ENCODE measurements around the gene SELENOS. TPM values are rescaled to one million over a fixed set of nuclear protein-coding genes. Genes with fewer than 3 reads are reported as not detected.
"Not testable (repeated sequence)": the region's sequence is repeated elsewhere in the genome, so short reads cannot be mapped to it uniquely, and the experiment has no call there.

Gene SELENOS
- total RNA-seq, 4 donors from 2014 or later, result 50.4 to 77.3 (median 65.6) TPM

DNA sequence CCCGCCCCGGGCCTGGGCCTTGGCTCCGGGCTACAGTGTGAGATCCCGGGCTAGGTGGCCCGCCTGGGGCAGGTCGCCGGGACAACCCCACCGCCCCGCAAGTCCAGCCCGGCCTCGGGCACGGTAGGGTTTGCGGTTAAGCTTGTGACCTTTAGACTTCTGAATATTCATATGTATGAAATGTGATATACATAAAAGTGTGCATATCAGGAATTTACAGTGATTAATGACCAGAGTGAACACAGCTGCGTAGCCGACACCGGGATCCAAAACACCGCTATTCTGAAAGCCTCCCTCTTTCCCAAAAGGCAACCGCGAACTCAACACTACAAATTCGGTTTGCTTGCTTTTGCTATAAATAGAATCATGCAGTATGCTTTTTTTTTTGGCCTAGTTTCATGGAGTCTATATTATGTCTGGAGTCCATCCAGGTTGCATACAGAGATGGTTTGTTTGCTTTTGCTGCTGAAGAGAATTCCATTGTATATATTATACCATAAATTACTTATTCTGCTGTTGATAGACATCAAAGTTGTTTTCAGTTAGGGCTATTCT, 18.4 kb upstream of the SELENOS start:
- DNase-seq, result no peak
- no peaks in the 10 kb centered on the region for H3K9me3 ChIP-seq
- peak overlapping the region in 1 of 3 donors; percentile 90 for H3K27ac ChIP-seq
- H3K36me3 ChIP-seq, result no peaks in the 10 kb centered on the region
- TF ChIP-seq POLR2A (IDR thresholded peaks at IDR 0.05), result no peak
- TF ChIP-seq, protein P1, sequence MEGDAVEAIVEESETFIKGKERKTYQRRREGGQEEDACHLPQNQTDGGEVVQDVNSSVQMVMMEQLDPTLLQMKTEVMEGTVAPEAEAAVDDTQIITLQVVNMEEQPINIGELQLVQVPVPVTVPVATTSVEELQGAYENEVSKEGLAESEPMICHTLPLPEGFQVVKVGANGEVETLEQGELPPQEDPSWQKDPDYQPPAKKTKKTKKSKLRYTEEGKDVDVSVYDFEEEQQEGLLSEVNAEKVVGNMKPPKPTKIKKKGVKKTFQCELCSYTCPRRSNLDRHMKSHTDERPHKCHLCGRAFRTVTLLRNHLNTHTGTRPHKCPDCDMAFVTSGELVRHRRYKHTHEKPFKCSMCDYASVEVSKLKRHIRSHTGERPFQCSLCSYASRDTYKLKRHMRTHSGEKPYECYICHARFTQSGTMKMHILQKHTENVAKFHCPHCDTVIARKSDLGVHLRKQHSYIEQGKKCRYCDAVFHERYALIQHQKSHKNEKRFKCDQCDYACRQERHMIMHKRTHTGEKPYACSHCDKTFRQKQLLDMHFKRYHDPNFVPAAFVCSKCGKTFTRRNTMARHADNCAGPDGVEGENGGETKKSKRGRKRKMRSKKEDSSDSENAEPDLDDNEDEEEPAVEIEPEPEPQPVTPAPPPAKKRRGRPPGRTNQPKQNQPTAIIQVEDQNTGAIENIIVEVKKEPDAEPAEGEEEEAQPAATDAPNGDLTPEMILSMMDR (IDR thresholded peaks at IDR 0.05), result no peak
- intact Hi-C loops (cut with DNase I), result no loop called here
- H3K27me3 ChIP-seq, result no peaks in the 10 kb centered on the region
- peaks cover 12 to 20% of the 10 kb centered on the region in 2 donors for H3K4me1 ChIP-seq
- H3K4me3 ChIP-seq (replicated peaks in 1 of 3), result peak overlapping the region; percentile 19 to 76 (median 56)
- 3 to 4% methylated on average over 19 to 20 of the region's 20 CpGs for WGBS, 2 donors

DNA sequence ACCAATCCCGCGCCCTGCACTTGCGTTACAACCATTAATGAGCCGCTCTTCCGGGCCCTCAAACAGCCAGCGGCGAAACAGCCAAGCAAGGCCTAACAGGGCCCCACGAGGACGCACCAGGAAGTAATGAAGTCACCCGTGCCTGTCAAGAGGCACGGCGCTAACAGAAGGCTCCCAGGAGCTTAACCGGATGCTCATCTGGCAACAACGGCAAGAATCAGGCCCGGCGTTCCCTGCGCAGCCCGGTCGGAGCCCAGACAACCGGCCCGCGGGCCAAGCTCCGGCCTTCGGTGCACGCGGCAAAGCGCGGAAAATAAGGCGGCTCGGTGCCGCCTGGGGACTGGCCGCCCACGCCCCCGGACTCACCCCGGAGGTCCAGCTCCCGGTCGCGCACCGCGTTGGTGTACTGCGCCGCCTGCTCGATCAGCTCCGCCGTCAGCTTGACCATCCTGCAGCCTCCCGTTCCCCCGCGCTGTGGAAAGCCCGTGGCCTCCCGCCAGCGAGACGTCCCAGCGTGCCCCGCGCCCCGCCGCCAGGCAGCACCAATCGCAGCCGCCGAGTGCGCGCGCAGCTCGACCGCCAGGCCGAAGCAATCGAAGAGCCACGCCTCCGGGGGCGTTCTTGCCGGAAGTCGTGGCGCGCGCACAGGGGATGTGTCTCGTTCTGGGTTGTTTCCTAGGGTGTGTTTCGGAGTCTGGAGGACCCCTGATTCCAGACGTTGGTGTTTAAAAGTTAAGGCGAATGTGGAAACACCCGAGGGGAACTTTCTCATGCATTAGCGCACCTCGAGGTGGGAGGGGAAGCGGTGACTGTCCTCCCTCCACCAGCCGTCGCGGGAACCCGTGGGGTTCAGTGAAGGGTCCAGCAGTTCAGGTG, 17.7 kb upstream of the SELENOS start, which contains the start of gene SNRPA1:
Gene SNRPA1, minus strand, starts transcription at position 518 of the 876 bp plus-strand sequence. Its CDS starts 70 bp downstream, at position 448.
- peak; percentile 99 for DNase-seq
- Histone ChIP-seq H3K27me3 (no peaks in the 10 kb centered on the region), H3K4me3 (replicated peaks in 1 of 3) (peak within 1 kb of the TSS; percentile 56 to 80 (median 76)), H3K36me3 (no peaks in the 10 kb centered on the region), H3K9me3 (no peaks in the 10 kb centered on the region), H3K4me1 (peaks cover 12 to 20% of the 10 kb centered on the region in 2 donors), H3K27ac (peak within 1 kb of the TSS; percentile 83 to 90 (median 85))
- peak; percentile 30 to 81 for TF ChIP-seq POLR2A (IDR thresholded peaks at IDR 0.05)
- TF ChIP-seq, protein P1 (IDR thresholded peaks at IDR 0.05), result peak in 1 of 6 experiments; percentile 29
- WGBS, 2 donors, result 0% methylated on average over 35 to 49 of the region's 87 CpGs
- intact Hi-C loops (cut with DNase I), result no loop called here

DNA sequence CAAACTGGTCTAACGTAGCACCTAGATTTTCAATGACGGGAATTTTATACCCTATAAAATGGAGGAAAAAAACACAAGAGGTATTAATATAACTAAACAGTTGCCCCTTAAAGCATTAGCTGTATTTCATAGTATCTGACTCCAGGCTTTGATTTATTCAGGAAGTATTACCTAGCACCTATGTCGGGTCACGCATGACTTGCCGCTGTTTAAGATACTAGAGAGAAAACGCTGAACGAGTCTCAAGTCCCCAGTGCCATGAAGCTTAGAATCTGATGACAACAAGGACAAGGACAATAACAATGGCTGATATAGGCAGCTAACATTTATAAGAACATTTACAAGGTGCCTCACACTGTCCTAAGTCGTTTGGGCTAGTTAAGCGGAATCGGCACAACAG, 15.8 kb upstream of the SELENOS start:
- no peak for DNase-seq
- no peaks in the 10 kb centered on the region for H3K27me3 ChIP-seq
- H3K4me1 ChIP-seq, result peaks cover 12 to 20% of the 10 kb centered on the region in 2 donors
- H3K4me3 ChIP-seq (replicated peaks in 1 of 3), result peak overlapping the region in 1 of 3 donors; percentile 76
- H3K9me3 ChIP-seq, result no peaks in the 10 kb centered on the region
- intact Hi-C loops (cut with DNase I), result no loop called here
- H3K27ac ChIP-seq, result no peak overlapping the region
- WGBS, 2 donors, result 44 to 51% methylated on average over 10 of the region's 10 CpGs
- no peaks in the 10 kb centered on the region for H3K36me3 ChIP-seq
- TF ChIP-seq, protein P1 (IDR thresholded peaks at IDR 0.05), result no peak
- no peak for TF ChIP-seq POLR2A (IDR thresholded peaks at IDR 0.05)

DNA sequence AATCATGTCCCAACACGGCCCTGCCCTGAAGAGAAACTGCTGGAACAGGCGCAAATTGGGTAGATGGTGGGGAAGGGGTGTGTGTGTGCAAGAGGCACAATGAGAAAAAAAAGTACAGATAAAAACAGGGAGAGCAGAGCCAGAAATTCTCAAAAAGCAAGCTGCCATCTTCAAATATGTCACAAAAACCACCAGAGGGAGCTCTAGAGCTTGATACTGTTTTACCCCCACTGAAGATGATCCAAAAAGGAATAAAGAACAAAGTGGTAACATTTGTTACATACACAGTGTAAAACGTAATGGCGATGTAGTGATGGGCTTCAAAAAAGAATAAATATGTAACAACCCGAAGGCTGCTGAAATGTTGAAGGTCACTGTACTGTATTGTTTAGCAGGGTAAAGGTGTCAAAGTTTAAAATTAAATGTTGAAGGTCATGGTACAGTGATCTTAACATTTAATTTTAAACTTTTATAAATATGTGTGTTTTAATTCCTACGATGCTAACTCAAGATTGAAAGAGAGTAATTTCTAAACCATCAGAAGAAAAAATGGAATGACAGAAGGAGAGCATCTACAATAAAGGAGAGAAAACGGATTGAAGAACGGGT, 11.7 kb upstream of the SELENOS start:
- Histone ChIP-seq H3K4me3 (replicated peaks in 1 of 3) (no peak overlapping the region), H3K36me3 (peaks cover 16 to 29% of the 10 kb centered on the region in 2 donors), H3K27ac (no peak overlapping the region), H3K4me1 (peaks cover 12% of the 10 kb centered on the region in 2 donors), H3K9me3 (no peaks in the 10 kb centered on the region), H3K27me3 (no peaks in the 10 kb centered on the region)
- WGBS, 2 donors, result 84 to 85% methylated on average over 8 of the region's 8 CpGs
- DNase-seq, result no peak
- TF ChIP-seq POLR2A (IDR thresholded peaks at IDR 0.05), result no peak
- TF ChIP-seq, protein P1 (IDR thresholded peaks at IDR 0.05), result peak in 4 of 6 experiments; percentile 14 to 58 (median 44)
- intact Hi-C loops (cut with DNase I), result no loop called here

DNA sequence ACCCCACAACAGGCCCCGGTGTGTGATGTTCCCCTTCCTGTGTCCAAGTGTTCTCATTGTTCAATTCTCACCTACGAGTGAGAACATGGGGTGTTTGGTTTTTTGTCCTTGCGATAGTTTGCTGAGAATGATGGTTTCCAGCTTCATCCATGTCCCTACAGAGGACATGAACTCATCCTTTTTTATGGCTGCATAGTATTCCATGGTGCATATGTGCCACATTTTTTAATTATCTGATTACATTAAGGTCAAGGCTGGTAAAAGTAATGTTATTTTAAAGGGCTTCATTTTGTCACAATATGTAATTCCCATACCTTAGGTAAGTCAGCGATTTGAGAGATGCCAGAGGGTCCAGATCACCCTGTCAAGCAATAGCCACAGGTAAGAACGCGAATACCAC, 10.1 kb upstream of the SELENOS start:
- H3K4me1 ChIP-seq; H3K9me3 ChIP-seq; H3K4me3 ChIP-seq (replicated peaks in 1 of 3); H3K27ac ChIP-seq; intact Hi-C loops (cut with DNase I); DNase-seq; H3K27me3 ChIP-seq: not testable (repeated sequence)
- WGBS, 2 donors, result 95 to 99% methylated on average over 6 of the region's 6 CpGs
- peaks cover 24 to 46% of the 10 kb centered on the region in 2 donors for H3K36me3 ChIP-seq

All from thyroid gland (tissue), 4 donors.